GM23248 (cell line): ENCODE measurements around the gene P2RY4.

Experiments used
- EZH2 ChIP-seq: fragments of 200-600 bp; sonication (generic); IDR thresholded peaks from 2 replicates; pipeline ENCODE4 v1.6.1; 2018; ENCODE audit warnings: antibody characterized with exemption, mild to moderate bottlenecking; ENCODE audit not compliant: insufficient read depth, poor library complexity, severe bottlenecking
- EZH2phosphoT487 ChIP-seq: fragments of 200-600 bp; sonication (generic); IDR thresholded peaks from 2 replicates; pipeline ENCODE4 v1.6.1; 2018; ENCODE audit warnings: antibody characterized with exemption, moderate library complexity, mild to moderate bottlenecking, low read depth; ENCODE audit not compliant: insufficient read depth

- TF ChIP-seq EZH2 (no peak), EZH2phosphoT487 (no peak)
Observed at GRCh38 chrX:70234355-70234754, 25.6 kb downstream of the P2RY4 start, which contains the start of gene AWAT1.
